ENCODE measurements around the gene CHRND. TPM values are rescaled to one million over a fixed set of nuclear protein-coding genes. Genes with fewer than 3 reads are reported as not detected.

Gene CHRND
- total and polyA plus RNA-seq, 8 donors: 0.07 to 0.22 (median 0.12) TPM; not detected in 5

DNA sequence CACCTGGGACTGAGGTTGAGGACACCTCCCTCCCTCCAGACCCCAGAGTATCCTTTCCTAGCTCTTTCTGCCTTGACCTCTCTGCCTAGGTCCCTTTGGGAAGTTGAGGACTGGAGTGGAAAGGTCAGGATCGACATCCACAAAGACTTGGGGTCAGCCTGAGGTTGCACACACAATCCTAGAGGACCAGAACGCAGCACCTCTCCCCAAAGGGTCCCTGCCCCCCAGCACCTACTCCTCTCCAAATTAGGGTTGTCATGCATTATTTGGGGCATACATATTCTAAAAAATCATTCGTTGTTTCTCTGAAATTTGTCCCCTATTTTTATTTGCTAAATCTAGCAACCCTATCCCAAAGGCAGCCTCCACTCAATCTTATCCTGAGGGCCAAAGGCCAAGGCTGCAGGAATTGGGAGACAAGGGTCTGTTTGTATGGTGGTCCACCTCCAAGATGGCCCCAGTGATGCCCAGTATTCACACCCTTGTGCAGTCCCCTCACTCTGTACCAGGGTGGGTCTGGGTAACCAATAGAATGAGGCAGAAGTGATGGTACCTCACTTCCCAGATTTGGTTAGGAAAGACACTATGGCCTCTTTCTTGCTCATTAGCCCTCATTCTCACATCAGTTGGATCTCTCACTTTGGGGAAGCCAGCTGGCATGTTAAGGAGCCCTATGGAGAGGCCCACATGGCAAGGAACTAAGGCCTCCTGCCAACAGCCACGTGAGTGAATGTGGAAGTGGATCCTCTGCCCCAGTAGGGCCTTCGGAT is 10.0 kb downstream of the CHRND start:
- H3K4me3 ChIP-seq: no peak overlapping the region

DNA sequence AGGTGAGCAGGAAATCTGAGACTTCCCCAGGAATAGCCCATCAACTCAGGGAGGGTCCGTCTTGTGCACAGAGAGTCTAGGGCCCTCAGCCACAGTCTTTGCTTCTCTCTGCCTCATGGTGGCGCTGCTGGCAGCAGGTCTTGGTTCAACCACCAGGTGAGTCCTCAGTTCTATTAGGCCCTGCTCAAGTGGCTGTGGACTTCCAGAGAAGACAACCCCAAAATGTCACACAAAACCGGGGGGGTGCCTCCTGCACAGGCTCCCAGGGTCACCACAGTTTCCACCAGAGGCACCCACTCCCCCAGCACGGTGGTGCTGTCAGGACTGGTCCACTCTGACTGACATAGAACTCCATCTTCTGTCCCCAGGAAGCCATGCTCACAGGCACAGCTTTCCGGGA is 11.1 kb downstream of the CHRND start:
- Histone ChIP-seq H3K4me3 (no peak overlapping the region), H3K27ac (no peak overlapping the region), H3K9me3 (no peaks in the 10 kb centered on the region), H3K4me1 (no peaks in the 10 kb centered on the region), H3K27me3 (no peaks in the 10 kb centered on the region), H3K36me3 (no peaks in the 10 kb centered on the region)
- intact Hi-C loops (cut with DNase I): no loop called here
- no peak for FAIRE-seq
- ATAC-seq: peak; percentile 11 to 52 (median 28)
- DNase-seq: peak in 1 of 6 donors; percentile 31
- TF ChIP-seq, protein P1, sequence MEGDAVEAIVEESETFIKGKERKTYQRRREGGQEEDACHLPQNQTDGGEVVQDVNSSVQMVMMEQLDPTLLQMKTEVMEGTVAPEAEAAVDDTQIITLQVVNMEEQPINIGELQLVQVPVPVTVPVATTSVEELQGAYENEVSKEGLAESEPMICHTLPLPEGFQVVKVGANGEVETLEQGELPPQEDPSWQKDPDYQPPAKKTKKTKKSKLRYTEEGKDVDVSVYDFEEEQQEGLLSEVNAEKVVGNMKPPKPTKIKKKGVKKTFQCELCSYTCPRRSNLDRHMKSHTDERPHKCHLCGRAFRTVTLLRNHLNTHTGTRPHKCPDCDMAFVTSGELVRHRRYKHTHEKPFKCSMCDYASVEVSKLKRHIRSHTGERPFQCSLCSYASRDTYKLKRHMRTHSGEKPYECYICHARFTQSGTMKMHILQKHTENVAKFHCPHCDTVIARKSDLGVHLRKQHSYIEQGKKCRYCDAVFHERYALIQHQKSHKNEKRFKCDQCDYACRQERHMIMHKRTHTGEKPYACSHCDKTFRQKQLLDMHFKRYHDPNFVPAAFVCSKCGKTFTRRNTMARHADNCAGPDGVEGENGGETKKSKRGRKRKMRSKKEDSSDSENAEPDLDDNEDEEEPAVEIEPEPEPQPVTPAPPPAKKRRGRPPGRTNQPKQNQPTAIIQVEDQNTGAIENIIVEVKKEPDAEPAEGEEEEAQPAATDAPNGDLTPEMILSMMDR (IDR thresholded peaks at IDR 0.05): no peak
- 55 to 58% methylated on average over 5 of the region's 5 CpGs for WGBS, 2 donors

More for the DNA sequence above, 10.0 kb downstream of the CHRND start:
- Histone ChIP-seq H3K27ac (no peak overlapping the region), H3K9me3 (no peaks in the 10 kb centered on the region), H3K4me1 (no peaks in the 10 kb centered on the region), H3K36me3 (no peaks in the 10 kb centered on the region), H3K27me3 (no peaks in the 10 kb centered on the region)
- no peak for ATAC-seq
- WGBS, 2 donors: 89 to 92% methylated on average over 5 of the region's 5 CpGs
- TF ChIP-seq, protein P1 (IDR thresholded peaks at IDR 0.05): no peak
- DNase-seq: peak in 1 of 6 donors; percentile 5
- no peak for FAIRE-seq
- intact Hi-C loops (cut with DNase I): no loop called here

DNA sequence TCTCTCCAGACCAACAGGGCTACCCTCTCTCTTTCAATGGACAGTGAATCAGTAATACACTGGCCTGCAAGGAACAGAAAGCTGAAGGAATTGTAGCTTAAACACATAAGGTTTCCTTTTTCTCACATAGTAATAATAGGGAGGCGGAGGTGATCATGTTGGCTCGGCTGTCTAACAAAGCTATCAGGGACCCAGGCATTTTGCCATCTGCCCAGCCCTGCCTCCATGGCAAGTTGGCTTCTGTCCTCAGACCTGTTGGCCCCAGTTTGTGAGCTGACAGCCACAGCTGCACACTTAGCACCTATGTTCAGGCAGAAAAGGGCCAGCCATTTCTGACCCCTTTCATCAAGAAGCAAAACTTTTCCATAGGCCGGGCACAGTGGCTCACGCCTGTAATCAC is 11.5 kb downstream of the CHRND start:
- TF ChIP-seq, protein P1 (IDR thresholded peaks at IDR 0.05): no peak
- FAIRE-seq: no peak

DNA sequence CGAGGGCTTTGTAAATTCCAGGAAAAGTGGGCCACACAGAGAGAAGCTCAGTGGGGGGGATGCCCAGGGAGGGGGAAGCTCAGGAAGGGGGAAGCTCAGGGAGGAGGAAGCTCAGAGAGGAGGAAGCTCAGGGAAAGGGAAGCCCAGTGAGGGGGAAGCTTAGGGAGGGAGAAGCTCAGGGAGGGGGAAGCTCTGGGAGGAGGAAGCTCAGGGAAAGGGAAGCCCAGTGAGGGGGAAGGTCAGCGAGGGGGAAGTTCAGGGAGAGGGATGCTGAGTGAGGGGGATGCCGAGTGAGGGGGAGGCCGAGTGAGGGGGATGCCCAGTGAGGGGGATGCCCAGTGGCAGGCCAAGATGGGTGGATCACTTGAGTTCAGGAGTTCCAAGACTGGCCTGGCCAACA is 12.7 kb downstream of the CHRND start:
- TF ChIP-seq, protein P1 (IDR thresholded peaks at IDR 0.05): no peak
- ATAC-seq (no peak), FAIRE-seq (no peak), DNase-seq (peak in 2 of 6 donors; percentile 8 to 22)
- Histone ChIP-seq H3K4me3 (no peak overlapping the region), H3K4me1 (no peaks in the 10 kb centered on the region), H3K27ac (no peak overlapping the region), H3K27me3 (no peaks in the 10 kb centered on the region), H3K9me3 (no peaks in the 10 kb centered on the region), H3K36me3 (no peaks in the 10 kb centered on the region)
- 63 to 73% methylated on average over 4 of the region's 4 CpGs for WGBS, 2 donors
- intact Hi-C loops (cut with DNase I): no loop called here

More for the DNA sequence above, 11.5 kb downstream of the CHRND start:
- ATAC-seq (peak; percentile 76 to 91 (median 88)), DNase-seq (peak in 5 of 6 donors; percentile 78 to 90 (median 83))
- intact Hi-C loops (cut with DNase I): no loop called here
- Histone ChIP-seq H3K36me3 (no peaks in the 10 kb centered on the region), H3K27me3 (no peaks in the 10 kb centered on the region), H3K9me3 (no peaks in the 10 kb centered on the region), H3K27ac (no peak overlapping the region), H3K4me1 (no peaks in the 10 kb centered on the region), H3K4me3 (no peak overlapping the region)
- 27 to 35% methylated on average over 4 of the region's 4 CpGs for WGBS, 2 donors

All from pancreas (tissue), 10 donors.